SKM-1 (cell line): ENCODE measurements around the gene SLC4A7.
"Not testable (repeated sequence)": the region's sequence is repeated elsewhere in the genome, so short reads cannot be mapped to it uniquely, and the experiment has no call there.

Source experiments
- DNase-seq: peaks from one replicate; lab custom pipeline; 2025; ENCODE audit not compliant: unreplicated experiment; lab: John Stamatoyannopoulos, UW

SLC4A7 gene

GRCh38 chr3:27488821-27489220 is 4.6 kb upstream of the SLC4A7 start:
- no peak for DNase-seq

GRCh38 chr3:27487383-27487782 is 3.2 kb upstream of the SLC4A7 start:
- DNase-seq = no peak

GRCh38 chr3:27486336-27486735 is 2.2 kb upstream of the SLC4A7 start:
- no peak for DNase-seq

- no peak for DNase-seq
These were observed 1.7 kb upstream of the SLC4A7 start for GRCh38 chr3:27485866-27486265.

GRCh38 chr3:27483117-27484014 is 818 bp downstream of the SLC4A7 start:
- peak; percentile 8 for DNase-seq

- no peak for DNase-seq
These were observed 4.2 kb downstream of the SLC4A7 start for GRCh38 chr3:27479806-27480543.

GRCh38 chr3:27471923-27472550 is 12.1 kb downstream of the SLC4A7 start:
- DNase-seq = no peak

- no peak for DNase-seq
These were observed 15.8 kb downstream of the SLC4A7 start for GRCh38 chr3:27468283-27468886.

- DNase-seq = peak; percentile 7
These were observed 16.6 kb downstream of the SLC4A7 start for GRCh38 chr3:27467545-27467944.

- no peak for DNase-seq
These were observed 19.5 kb downstream of the SLC4A7 start for GRCh38 chr3:27464646-27465045.

- DNase-seq = no peak
These were observed 22.0 kb downstream of the SLC4A7 start for GRCh38 chr3:27462228-27462627.

- no peak for DNase-seq
These were observed 25.3 kb downstream of the SLC4A7 start for GRCh38 chr3:27458929-27459328.

- DNase-seq = no peak
These were observed 27.6 kb downstream of the SLC4A7 start for GRCh38 chr3:27456554-27456953.

- DNase-seq = no peak
These were observed 29.3 kb downstream of the SLC4A7 start for GRCh38 chr3:27454914-27455313.

GRCh38 chr3:27454461-27454860 is 29.7 kb downstream of the SLC4A7 start:
- no peak for DNase-seq

- DNase-seq = no peak
These were observed 31.7 kb downstream of the SLC4A7 start for GRCh38 chr3:27452368-27453090.

GRCh38 chr3:27451842-27452241 is 32.3 kb downstream of the SLC4A7 start:
- DNase-seq = no peak

GRCh38 chr3:27451251-27451650 is 32.9 kb downstream of the SLC4A7 start:
- DNase-seq = no peak

GRCh38 chr3:27449530-27450150 is 34.5 kb downstream of the SLC4A7 start:
- DNase-seq = no peak

- DNase-seq = not testable (repeated sequence)
These were observed 41.2 kb downstream of the SLC4A7 start for GRCh38 chr3:27442995-27443394.
